BE2C (cell line): ENCODE measurements around the gene HSD11B1.
"Not testable (repeated sequence)": the region's sequence is repeated elsewhere in the genome, so short reads cannot be mapped to it uniquely, and the experiment has no call there.

ENCODE experiments used
- DNase-seq: peaks from one replicate; pipeline ENCODE4 v3.0.0-alpha.2; 2020
- H3K27me3 ChIP-seq: fragments of 250-450 bp; sonication (Bioruptor Pico); 2 replicates; pipeline ENCODE4 v1.5.1; 2020; ENCODE audit warnings: mild to moderate bottlenecking
- H3K36me3 ChIP-seq: fragments of 250-450 bp; sonication (Bioruptor Pico); 2 replicates; pipeline ENCODE4 v1.5.1; 2020; ENCODE audit warnings: mild to moderate bottlenecking
- H3K4me1 ChIP-seq: fragments of 250-450 bp; sonication (Bioruptor Pico); 2 replicates; pipeline ENCODE4 v1.5.1; 2020
- H3K4me3 ChIP-seq: 2 replicates; pipeline ENCODE4 v1.5.1; 2011; ENCODE audit warnings: low read depth, low read length
- H3K9me3 ChIP-seq: fragments of 250-450 bp; sonication (Bioruptor Pico); 2 replicates; pipeline ENCODE4 v1.5.1; 2020
- CTCF ChIP-seq: IDR thresholded peaks from 2 replicates; pipeline ENCODE4 v1.5.1; 2012; ENCODE audit warnings: mild to moderate bottlenecking, low read depth, low read length

Gene HSD11B1

GRCh38 chr1:209696673-209697072, 8.0 kb upstream of the HSD11B1 start:
- Histone ChIP-seq H3K4me1 (no peaks in the 10 kb centered on the region), H3K36me3 (no peaks in the 10 kb centered on the region), H3K9me3 (no peaks in the 10 kb centered on the region), H3K27me3 (peaks cover 9% of the 10 kb centered on the region), H3K4me3 (no peak overlapping the region)
- DNase-seq, result no peak
- no peak for TF ChIP-seq CTCF

- Histone ChIP-seq H3K27me3 (peaks cover 9% of the 10 kb centered on the region), H3K9me3 (no peaks in the 10 kb centered on the region), H3K4me1 (no peaks in the 10 kb centered on the region), H3K36me3 (no peaks in the 10 kb centered on the region), H3K4me3 (no peak overlapping the region)
- TF ChIP-seq CTCF, result no peak
- DNase-seq, result no peak
Observed at GRCh38 chr1:209697126-209697525, 7.5 kb upstream of the HSD11B1 start.

- H3K27me3 ChIP-seq, H3K4me3 ChIP-seq, H3K9me3 ChIP-seq, H3K36me3 ChIP-seq, DNase-seq, H3K4me1 ChIP-seq: not testable (repeated sequence)
Observed at GRCh38 chr1:209700686-209701085, 4.0 kb upstream of the HSD11B1 start.

GRCh38 chr1:209702832-209703231, 1.8 kb upstream of the HSD11B1 start:
- Histone ChIP-seq H3K4me3 (no peak overlapping the region), H3K27me3 (no peaks in the 10 kb centered on the region), H3K4me1 (no peaks in the 10 kb centered on the region), H3K9me3 (no peaks in the 10 kb centered on the region), H3K36me3 (no peaks in the 10 kb centered on the region)
- DNase-seq, result no peak
- TF ChIP-seq CTCF, result no peak

- H3K9me3 ChIP-seq, result no peaks in the 10 kb centered on the region
- no peaks in the 10 kb centered on the region for H3K27me3 ChIP-seq
- H3K4me1 ChIP-seq, result no peaks in the 10 kb centered on the region
- no peaks in the 10 kb centered on the region for H3K36me3 ChIP-seq
- no peak for TF ChIP-seq CTCF
- no peak for DNase-seq
- no peak overlapping the region for H3K4me3 ChIP-seq
Observed at GRCh38 chr1:209703834-209704504, 677 bp upstream of the HSD11B1 start.

- H3K9me3 ChIP-seq, result no peaks in the 10 kb centered on the region
- no peak for TF ChIP-seq CTCF
- no peaks in the 10 kb centered on the region for H3K27me3 ChIP-seq
- no peak for DNase-seq
- H3K36me3 ChIP-seq, result no peaks in the 10 kb centered on the region
- H3K4me3 ChIP-seq, result no peak overlapping the region
- no peaks in the 10 kb centered on the region for H3K4me1 ChIP-seq
Observed at GRCh38 chr1:209705033-209705598, 470 bp downstream of the HSD11B1 start.
